Mucosa of descending colon (tissue), 3 donors: ENCODE results near the gene ZBED6. TPM values are rescaled to one million over a fixed set of nuclear protein-coding genes. Genes with fewer than 3 reads are reported as not detected.
"Not testable (repeated sequence)": the region's sequence is repeated elsewhere in the genome, so short reads cannot be mapped to it uniquely, and the experiment has no call there.

Experiments
- ATAC-seq: fragments of 200-7000 bp; cut with Tn5 transposase; one replicate; pipeline ENCODE4 v1.9.1; 2020; ENCODE audit warnings: mild to moderate bottlenecking, moderate library complexity
- DNase-seq, 3 donors: peaks; one replicate each; pipeline ENCODE4 v3.0.0-alpha.2; 2020
- H3K36me3 ChIP-seq: fragments of 200-600 bp; one replicate; pipeline ENCODE4 v1.8.0; 2021; ENCODE audit warnings: low read depth, mild to moderate bottlenecking
- H3K4me1 ChIP-seq: fragments of 200-600 bp; one replicate; pipeline ENCODE4 v1.8.0; 2021; ENCODE audit warnings: low read depth, mild to moderate bottlenecking
- H3K4me3 ChIP-seq: fragments of 200-600 bp; one replicate; pipeline ENCODE4 v1.8.0; 2021; ENCODE audit warnings: mild to moderate bottlenecking
- H3K9me3 ChIP-seq: fragments of 200-600 bp; one replicate; pipeline ENCODE4 v1.8.0; 2021; ENCODE audit warnings: mild to moderate bottlenecking
- CTCF ChIP-seq: fragments of 200-600 bp; IDR thresholded peaks from one replicate; pipeline ENCODE4 v1.8.0; 2022; ENCODE audit warnings: antibody characterized with exemption, mild to moderate bottlenecking
- intact Hi-C, 2 donors: fragments of 100-400 bp; cut with DNase I in 1 of 2; cut with micrococcal nuclease in 1 of 2; formaldehyde crosslinking; loops; one replicate each; pipeline versions ENCODE4 v1.11.0 to v1.11.1; 2022; cut with DNase I, micrococcal nuclease
- total RNA-seq, 3 donors: library from RNA; stranded (reverse); fragmentation: NEBNext Ultra II Directional in 2 of 3; extraction: Animal tissue kit (Norgen Biotek cat#: 25700) in 2 of 3; gene quantifications; one replicate each; pipeline versions ENCODE4 v1.2.1 to v1.2.4, GENCODE V29; 2021 to 2023
- donor health status: DM: no; HTN: no; CAD: no; lungs with moderate emphysema.
- donor health status: DM: no; HTN: no; CAD: no.
- donor health status: DM: no; HTN: yes; CAD: no.

Gene ZBED6
- total RNA-seq, 3 donors from 2014 or later, result 23.9 to 33.7 (median 27.2) TPM

- intact Hi-C loops, result no loop called here
- no peaks in the 10 kb centered on the region for H3K36me3 ChIP-seq
- no peak overlapping the region for H3K4me3 ChIP-seq
- no peak for TF ChIP-seq CTCF
- DNase-seq (no peak), ATAC-seq (no peak)
- H3K4me1 ChIP-seq, result no peaks in the 10 kb centered on the region
- no peaks in the 10 kb centered on the region for H3K9me3 ChIP-seq
Measured at GRCh38 chr1:203756036-203756435, 39.4 kb upstream of the ZBED6 start.

- intact Hi-C loops, H3K36me3 ChIP-seq, H3K4me1 ChIP-seq, DNase-seq, H3K9me3 ChIP-seq, ATAC-seq, H3K4me3 ChIP-seq: not testable (repeated sequence)
Measured at GRCh38 chr1:203758749-203759148, 36.7 kb upstream of the ZBED6 start.

GRCh38 chr1:203760506-203760905 is 34.9 kb upstream of the ZBED6 start:
- intact Hi-C loops, result no loop called here
- Histone ChIP-seq H3K4me1 (no peaks in the 10 kb centered on the region), H3K9me3 (no peaks in the 10 kb centered on the region), H3K4me3 (no peak overlapping the region), H3K36me3 (no peaks in the 10 kb centered on the region)
- DNase-seq, result no peak
- ATAC-seq, result no peak
- TF ChIP-seq CTCF, result no peak

- H3K36me3 ChIP-seq, H3K4me1 ChIP-seq, DNase-seq, H3K4me3 ChIP-seq, H3K9me3 ChIP-seq, intact Hi-C loops, ATAC-seq: not testable (repeated sequence)
Measured at GRCh38 chr1:203761958-203762357, 33.5 kb upstream of the ZBED6 start.

- H3K9me3 ChIP-seq, result no peaks in the 10 kb centered on the region
- intact Hi-C loops, result no loop called here
- no peaks in the 10 kb centered on the region for H3K36me3 ChIP-seq
- no peak for TF ChIP-seq CTCF
- no peak overlapping the region for H3K4me3 ChIP-seq
- ATAC-seq (no peak), DNase-seq (no peak)
- peaks cover 6% of the 10 kb centered on the region for H3K4me1 ChIP-seq
Measured at GRCh38 chr1:203763505-203763904, 31.9 kb upstream of the ZBED6 start.

- intact Hi-C loops, result no loop called here
- no peak overlapping the region for H3K4me3 ChIP-seq
- DNase-seq, result no peak
- ATAC-seq, result no peak
- no peaks in the 10 kb centered on the region for H3K9me3 ChIP-seq
- peaks cover 11% of the 10 kb centered on the region for H3K4me1 ChIP-seq
- no peaks in the 10 kb centered on the region for H3K36me3 ChIP-seq
- no peak for TF ChIP-seq CTCF
Measured at GRCh38 chr1:203764105-203765028, 31.1 kb upstream of the ZBED6 start.
